Neural progenitor cell (in vitro differentiated cells): ENCODE results near the gene SLC25A1. TPM values are rescaled to one million over a fixed set of nuclear protein-coding genes. Genes with fewer than 3 reads are reported as not detected.

Source experiments
- DNase-seq: peaks from one replicate; pipeline ENCODE4 v3.0.0-alpha.2; 2016; ENCODE audit warnings: low spot score
- H2AFZ ChIP-seq: fragments of 200-600 bp; sonication (generic); replicated peaks from 2 replicates; pipeline ENCODE4 v1.6.1; 2016; ENCODE audit warnings: antibody characterized with exemption
- H3F3A ChIP-seq: fragments of 200-600 bp; sonication (generic); 2 replicates; pipeline ENCODE4 v1.6.1; 2016; ENCODE audit warnings: antibody characterized with exemption, low read depth
- H3K27ac ChIP-seq: fragments of 200-600 bp; sonication (generic); 2 replicates; pipeline ENCODE4 v1.5.1; 2016; ENCODE audit warnings: mild to moderate bottlenecking
- H3K27me3 ChIP-seq: fragments of 200-600 bp; sonication (generic); 2 replicates; pipeline ENCODE4 v1.6.1; 2016; ENCODE audit warnings: mild to moderate bottlenecking, moderate library complexity
- H3K36me3 ChIP-seq: fragments of 200-600 bp; sonication (generic); 2 replicates; pipeline ENCODE4 v1.5.1; 2016
- H3K4me1 ChIP-seq: fragments of 200-600 bp; sonication (generic); 2 replicates; pipeline ENCODE4 v1.6.1; 2016; ENCODE audit warnings: mixed run types
- H3K4me2 ChIP-seq: fragments of 200-600 bp; sonication (generic); 2 replicates; pipeline ENCODE4 v1.6.1; 2016
- H3K4me3 ChIP-seq: fragments of 200-600 bp; sonication (generic); 2 replicates; pipeline ENCODE4 v1.5.1; 2016
- H3K79me2 ChIP-seq: fragments of 200-600 bp; sonication (generic); 2 replicates; pipeline ENCODE4 v1.6.1; 2016; ENCODE audit warnings: low read depth
- H3K9ac ChIP-seq: fragments of 200-600 bp; sonication (generic); 2 replicates; pipeline ENCODE4 v1.6.1; 2016
- H3K9me3 ChIP-seq: fragments of 200-600 bp; sonication (generic); 2 replicates; pipeline ENCODE4 v1.5.1; 2016; ENCODE audit warnings: low read depth
- H4K20me1 ChIP-seq: fragments of 200-600 bp; sonication (generic); 2 replicates; pipeline ENCODE4 v1.6.1; 2016; ENCODE audit warnings: low read depth
- H3K27ac Mint-ChIP-seq: 3 replicates; pipeline ENCODE4 v1.8.0; 2021; ENCODE audit warnings: mixed read lengths
- H3K27me3 Mint-ChIP-seq: 2 replicates; pipeline ENCODE4 v1.8.0; 2022; ENCODE audit warnings: low read depth, mild to moderate bottlenecking, inconsistent platforms, moderate library complexity, mixed read lengths; ENCODE audit not compliant: insufficient read depth
- H3K36me3 Mint-ChIP-seq: 3 replicates; pipeline ENCODE4 v1.8.0; 2021; ENCODE audit warnings: mixed read lengths
- H3K4me1 Mint-ChIP-seq: 3 replicates; pipeline ENCODE4 v1.8.0; 2021; ENCODE audit warnings: mixed read lengths
- H3K4me3 Mint-ChIP-seq: 3 replicates; pipeline ENCODE4 v1.8.0; 2021; ENCODE audit warnings: mild to moderate bottlenecking, moderate library complexity, mixed read lengths
- H3K9me3 Mint-ChIP-seq: 3 replicates; pipeline ENCODE4 v1.8.0; 2020; ENCODE audit warnings: mixed read lengths
- CTCF ChIP-seq: fragments of 200-600 bp; sonication (generic); IDR thresholded peaks from 2 replicates; pipeline ENCODE4 v1.5.1; 2017; ENCODE audit warnings: antibody characterized with exemption, mild to moderate bottlenecking
- EZH2 ChIP-seq: fragments of 200-600 bp; sonication (generic); IDR thresholded peaks from 2 replicates; pipeline ENCODE4 v1.6.1; 2017; ENCODE audit warnings: antibody characterized with exemption, mild to moderate bottlenecking, moderate library complexity
- EZH2phosphoT487 ChIP-seq: fragments of 200-600 bp; sonication (generic); IDR thresholded peaks from 2 replicates; pipeline ENCODE4 v1.6.1; 2017; ENCODE audit warnings: antibody characterized with exemption
- total RNA-seq: library from RNA; depleted of rRNA; stranded (reverse); fragments of >200 nt; gene quantifications from 2 replicates; pipeline ENCODE4 v1.2.3, GENCODE V29; 2015; ENCODE audit warnings: low replicate concordance

SLC25A1 gene
- total RNA-seq, 1 donor from 2014 or later = 28.6 TPM

DNA sequence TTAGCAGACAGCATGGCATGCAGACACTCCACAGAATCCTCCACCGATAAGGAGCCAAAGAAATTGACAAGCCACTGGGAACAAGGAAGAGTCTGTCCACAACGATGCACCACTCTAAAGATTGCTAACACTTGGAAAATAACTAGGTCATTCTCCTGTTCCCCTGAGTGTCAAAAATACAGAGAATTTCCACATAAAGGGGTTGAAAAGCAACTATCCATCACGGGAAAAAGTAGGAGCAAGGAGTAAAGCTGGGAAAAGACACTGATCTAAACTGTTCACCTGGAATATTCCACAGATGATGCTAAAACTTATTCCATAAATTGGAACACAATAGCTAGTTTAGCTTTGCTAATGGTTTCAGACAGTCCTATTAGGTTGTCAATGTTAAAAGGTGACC, 47.0 kb upstream of the SLC25A1 start:
- no peaks in the 10 kb centered on the region for H3F3A ChIP-seq
- Mint-ChIP-seq H3K4me3 (no peak overlapping the region), H3K4me1 (no peaks in the 10 kb centered on the region), H3K36me3 (peaks cover 18% of the 10 kb centered on the region), H3K9me3 (no peaks in the 10 kb centered on the region), H3K27me3 (peaks cover 6% of the 10 kb centered on the region), H3K27ac (no peak overlapping the region)
- H3K27ac ChIP-seq = no peak overlapping the region
- DNase-seq = no peak
- H3K9me3 ChIP-seq = no peaks in the 10 kb centered on the region
- H3K4me2 ChIP-seq = no peak overlapping the region
- H3K27me3 ChIP-seq = no peaks in the 10 kb centered on the region
- no peak overlapping the region for H3K4me3 ChIP-seq
- no peaks in the 10 kb centered on the region for H4K20me1 ChIP-seq
- H3K36me3 ChIP-seq = no peaks in the 10 kb centered on the region
- no peak overlapping the region for H2AFZ ChIP-seq
- TF ChIP-seq EZH2 (no peak), EZH2phosphoT487 (no peak), CTCF (no peak)
- H3K4me1 ChIP-seq = no peaks in the 10 kb centered on the region
- no peaks in the 10 kb centered on the region for H3K79me2 ChIP-seq
- H3K9ac ChIP-seq = no peak overlapping the region

GRCh38 chr22:19224985-19225384, 46.4 kb upstream of the SLC25A1 start:
- Histone ChIP-seq H2AFZ (no peak overlapping the region), H3K4me1 (no peaks in the 10 kb centered on the region), H3K27ac (no peak overlapping the region), H3K9me3 (no peaks in the 10 kb centered on the region), H3K27me3 (no peaks in the 10 kb centered on the region), H3K36me3 (no peaks in the 10 kb centered on the region), H3K4me3 (no peak overlapping the region), H3K9ac (no peak overlapping the region), H3K4me2 (no peak overlapping the region), H3K79me2 (no peaks in the 10 kb centered on the region), H4K20me1 (no peaks in the 10 kb centered on the region), H3F3A (no peaks in the 10 kb centered on the region)
- Mint-ChIP-seq H3K9me3 (no peaks in the 10 kb centered on the region), H3K27ac (no peak overlapping the region), H3K4me1 (no peaks in the 10 kb centered on the region), H3K36me3 (peaks cover 18% of the 10 kb centered on the region), H3K4me3 (no peak overlapping the region), H3K27me3 (peaks cover 6% of the 10 kb centered on the region)
- TF ChIP-seq EZH2phosphoT487 (no peak), CTCF (no peak), EZH2 (no peak)
- no peak for DNase-seq

GRCh38 chr22:19224557-19224956, 46.0 kb upstream of the SLC25A1 start:
- no peaks in the 10 kb centered on the region for H3K9me3 Mint-ChIP-seq
- H3K4me3 Mint-ChIP-seq = no peak overlapping the region
- Histone ChIP-seq H3K79me2 (no peaks in the 10 kb centered on the region), H3K4me2 (no peak overlapping the region), H2AFZ (no peak overlapping the region), H3K27ac (no peak overlapping the region), H3K9ac (no peak overlapping the region), H3K4me3 (no peak overlapping the region), H4K20me1 (no peaks in the 10 kb centered on the region), H3K9me3 (no peaks in the 10 kb centered on the region), H3K4me1 (no peaks in the 10 kb centered on the region), H3K27me3 (no peaks in the 10 kb centered on the region), H3F3A (no peaks in the 10 kb centered on the region), H3K36me3 (no peaks in the 10 kb centered on the region)
- no peak for DNase-seq
- peaks cover 18% of the 10 kb centered on the region for H3K36me3 Mint-ChIP-seq
- H3K27ac Mint-ChIP-seq = no peak overlapping the region
- H3K27me3 Mint-ChIP-seq = peaks cover 6% of the 10 kb centered on the region
- H3K4me1 Mint-ChIP-seq = no peaks in the 10 kb centered on the region
- TF ChIP-seq EZH2phosphoT487 (no peak), CTCF (no peak), EZH2 (no peak)

DNA sequence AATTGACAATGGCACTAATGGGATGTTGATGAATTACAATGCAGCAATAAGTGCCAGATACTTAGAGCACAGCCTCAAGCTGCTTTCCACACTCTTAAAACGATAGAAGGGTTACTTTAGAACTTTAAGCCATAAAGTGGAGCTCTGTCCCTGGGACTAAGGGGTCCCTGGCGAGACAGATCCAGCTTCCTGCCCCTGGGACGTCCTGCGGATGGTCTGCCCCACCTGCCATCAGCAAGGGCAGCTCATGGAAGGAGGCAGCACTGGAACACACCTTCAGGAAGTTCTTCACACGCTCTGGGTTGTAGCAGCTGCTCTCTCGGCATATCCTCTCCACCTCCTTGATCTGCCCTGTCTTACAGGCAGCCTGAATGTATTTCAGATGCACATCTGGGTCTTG, 45.1 kb upstream of the SLC25A1 start:
- Histone ChIP-seq H3K4me3 (no peak overlapping the region), H3K79me2 (no peaks in the 10 kb centered on the region), H3K36me3 (no peaks in the 10 kb centered on the region), H4K20me1 (peaks cover 2% of the 10 kb centered on the region), H3K9ac (no peak overlapping the region), H3K27me3 (no peaks in the 10 kb centered on the region), H2AFZ (no peak overlapping the region), H3K4me2 (no peak overlapping the region), H3K27ac (no peak overlapping the region), H3K4me1 (no peaks in the 10 kb centered on the region), H3F3A (peaks cover 2% of the 10 kb centered on the region), H3K9me3 (no peaks in the 10 kb centered on the region)
- peaks cover 6% of the 10 kb centered on the region for H3K27me3 Mint-ChIP-seq
- no peaks in the 10 kb centered on the region for H3K4me1 Mint-ChIP-seq
- no peak for DNase-seq
- TF ChIP-seq EZH2 (no peak), EZH2phosphoT487 (no peak), CTCF (no peak)
- no peaks in the 10 kb centered on the region for H3K9me3 Mint-ChIP-seq
- H3K4me3 Mint-ChIP-seq = no peak overlapping the region
- H3K36me3 Mint-ChIP-seq = peaks cover 18% of the 10 kb centered on the region
- no peak overlapping the region for H3K27ac Mint-ChIP-seq
